AG04450 (cell line): ENCODE data around the gene OSBPL10. TPM values are rescaled to one million over a fixed set of nuclear protein-coding genes. Genes with fewer than 3 reads are reported as not detected.

ENCODE experiments used
- CTCF ChIA-PET: fragments of 300-600, 350-600 bp; formaldehyde crosslinking; extraction: SDS; loops from one replicate; lab custom pipeline; 2022; ENCODE audit warnings: antibody characterized with exemption, inconsistent platforms; lab: Charles Lee
- POLR2A ChIA-PET: fragments of 350-600 bp; formaldehyde crosslinking; extraction: SDS; loops from one replicate; lab custom pipeline; 2021; ENCODE audit warnings: antibody characterized with exemption, inconsistent platforms; lab: Yijun Ruan, JAX
- DNase-seq: peaks from one replicate; pipeline ENCODE4 v3.0.0-alpha.2; 2011; ENCODE audit warnings: low read depth, low spot score
- H3K27ac ChIP-seq: one replicate; pipeline ENCODE4 v1.5.1; 2012; ENCODE audit warnings: low read depth, low read length, control low read depth
- H3K27me3 ChIP-seq: one replicate; pipeline ENCODE4 v1.6.0; 2012; ENCODE audit warnings: low read length; ENCODE audit not compliant: control insufficient read depth, insufficient read depth
- H3K4me3 ChIP-seq: 2 replicates; pipeline ENCODE4 v1.5.1; 2011; ENCODE audit warnings: mild to moderate bottlenecking, low read depth, low read length, control low read depth
- H3K9me3 ChIP-seq: 2 replicates; pipeline ENCODE4 v1.5.1; 2012; ENCODE audit warnings: low read length; ENCODE audit not compliant: control insufficient read depth, insufficient read depth
- CTCF ChIP-seq: IDR thresholded peaks from 2 replicates; pipeline ENCODE4 v1.5.1; 2011; ENCODE audit warnings: low read depth, low read length, control low read depth, inconsistent platforms
- polyA plus RNA-seq: library from polyadenylated mRNA; depleted of rRNA; stranded (reverse); fragments of >200 nt; gene quantifications from 2 replicates; pipeline ENCODE4 v1.2.3, GENCODE V29; 2011

Gene OSBPL10
- polyA plus RNA-seq, 1 experiment = 13.2 TPM

DNA sequence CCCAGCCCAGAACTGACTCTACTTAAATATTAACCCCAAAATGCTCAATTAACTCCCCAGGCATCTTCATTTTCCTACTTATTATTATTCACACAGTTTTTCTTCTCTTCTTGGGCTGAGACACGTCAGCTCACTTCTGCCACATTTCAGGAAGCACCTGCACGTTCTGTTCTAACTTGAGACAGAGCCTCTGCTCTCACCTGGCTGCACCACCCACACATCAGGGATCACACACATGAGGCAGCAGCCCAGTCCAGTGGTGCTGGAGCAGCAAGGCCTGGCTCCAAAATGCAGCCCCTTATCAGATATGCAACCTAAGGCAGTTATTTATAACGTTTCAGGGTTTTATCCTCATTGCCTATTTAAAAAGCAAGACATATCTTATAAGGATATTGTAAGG, 127.5 kb downstream of the OSBPL10 start:
- H3K27ac ChIP-seq = no peak overlapping the region
- TF ChIP-seq CTCF = no peak
- no peaks in the 10 kb centered on the region for H3K27me3 ChIP-seq
- no peak for DNase-seq
- H3K9me3 ChIP-seq = no peaks in the 10 kb centered on the region
- ChIA-PET POLR2A (no interaction called here), CTCF (no interaction called here)
- no peak overlapping the region for H3K4me3 ChIP-seq

- ChIA-PET CTCF (interaction anchor here (0.5 kb wide), 1 partner anchor 234 kb away, joined by 3 read pairs; no protein-coding TSS in a partner anchor), POLR2A (no interaction called here)
- no peak overlapping the region for H3K27ac ChIP-seq
- H3K9me3 ChIP-seq = no peaks in the 10 kb centered on the region
- TF ChIP-seq CTCF = no peak
- no peak overlapping the region for H3K4me3 ChIP-seq
- H3K27me3 ChIP-seq = no peaks in the 10 kb centered on the region
- no peak for DNase-seq
These were observed 129.8 kb downstream of the OSBPL10 start for GRCh38 chr3:31851278-31851677.

- ChIA-PET CTCF (no interaction called here), POLR2A (no interaction called here)
- DNase-seq = no peak
These were observed 132.2 kb downstream of the OSBPL10 start for GRCh38 chr3:31848911-31849310.

DNA sequence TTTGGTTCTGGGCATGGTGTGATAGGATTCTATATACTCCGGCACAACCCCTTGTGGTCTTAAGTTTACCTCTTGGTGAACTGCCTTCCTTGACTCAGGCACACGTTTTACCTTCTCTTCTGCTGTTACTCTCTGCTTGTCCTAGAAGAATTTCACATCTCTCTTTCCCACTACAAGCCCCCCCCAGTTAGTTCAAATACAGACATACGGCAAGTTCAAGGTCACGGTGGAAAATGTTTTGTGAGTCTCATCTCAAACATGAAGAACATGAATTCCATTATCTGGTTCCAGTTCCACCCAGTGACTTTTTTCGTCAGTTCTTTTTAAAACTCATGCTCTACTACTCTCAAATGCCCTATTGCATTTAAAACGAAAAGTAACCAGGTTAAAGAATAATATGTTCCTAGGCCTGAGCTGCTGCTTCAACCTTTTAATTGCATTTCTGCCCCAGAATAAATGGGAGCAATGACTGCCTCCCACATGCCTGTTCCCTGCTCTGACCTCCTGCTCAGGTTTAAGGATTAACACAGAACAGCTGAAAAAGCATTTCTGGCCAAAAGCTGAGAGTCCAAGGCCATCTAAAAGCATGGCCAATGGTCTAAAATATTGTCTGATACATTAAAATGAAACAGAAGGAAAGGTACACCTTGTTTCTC, 132.8 kb downstream of the OSBPL10 start:
- Histone ChIP-seq H3K27me3 (no peaks in the 10 kb centered on the region), H3K9me3 (no peaks in the 10 kb centered on the region), H3K4me3 (no peak overlapping the region), H3K27ac (no peak overlapping the region)
- ChIA-PET POLR2A (no interaction called here), CTCF (no interaction called here)
- TF ChIP-seq CTCF = no peak
- DNase-seq = no peak

More at GRCh38 chr3:31848911-31849310, 132.2 kb downstream of the OSBPL10 start:
- Histone ChIP-seq H3K9me3 (no peaks in the 10 kb centered on the region), H3K27ac (no peak overlapping the region), H3K27me3 (no peaks in the 10 kb centered on the region), H3K4me3 (no peak overlapping the region)
- no peak for TF ChIP-seq CTCF

DNA sequence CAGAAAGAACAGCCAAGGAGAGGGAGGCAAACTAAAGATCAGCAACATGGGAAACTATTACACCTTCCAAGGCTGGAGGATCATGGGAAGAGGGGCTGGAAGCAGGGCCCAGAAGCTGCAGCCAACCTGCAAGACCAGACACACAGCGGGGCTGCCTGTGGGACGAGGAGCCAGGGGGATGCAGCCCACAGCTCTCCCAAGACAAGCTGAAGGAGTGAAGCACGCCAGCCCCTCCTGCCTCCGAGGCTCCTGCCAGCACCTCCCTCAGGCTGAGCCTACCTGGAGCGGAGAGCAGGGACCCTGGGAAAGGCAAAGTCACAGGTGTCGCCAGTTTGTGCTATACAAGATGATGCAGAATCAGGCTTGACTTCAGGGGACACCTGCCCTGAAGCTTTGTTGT, 133.3 kb downstream of the OSBPL10 start:
- Histone ChIP-seq H3K27ac (no peak overlapping the region), H3K9me3 (no peaks in the 10 kb centered on the region), H3K4me3 (no peak overlapping the region), H3K27me3 (no peaks in the 10 kb centered on the region)
- POLR2A ChIA-PET = no interaction called here
- CTCF ChIA-PET = no interaction called here
- DNase-seq = no peak
- no peak for TF ChIP-seq CTCF
